IPS-18c (cell line): ENCODE measurements around the gene LYSMD2.

Experiments
- H3K4me3 ChIP-seq: 2 replicates; pipeline ENCODE4 v1.7.0; 2013; ENCODE audit warnings: low read depth, mild to moderate bottlenecking, low read length, moderate library complexity; ENCODE audit not compliant: insufficient read depth
- H3K9me3 ChIP-seq: one replicate; pipeline ENCODE4 v1.6.1; 2013; ENCODE audit warnings: mild to moderate bottlenecking, low read length, moderate library complexity; ENCODE audit not compliant: control insufficient read depth, insufficient read depth

Gene LYSMD2

GRCh38 chr15:51731549-51732267 is 5.7 kb downstream of the LYSMD2 start:
- Histone ChIP-seq H3K9me3 (no peaks in the 10 kb centered on the region), H3K4me3 (no peak overlapping the region)

- H3K4me3 ChIP-seq = no peak overlapping the region
- no peaks in the 10 kb centered on the region for H3K9me3 ChIP-seq
These were observed 10.1 kb downstream of the LYSMD2 start for GRCh38 chr15:51727141-51727897.

DNA sequence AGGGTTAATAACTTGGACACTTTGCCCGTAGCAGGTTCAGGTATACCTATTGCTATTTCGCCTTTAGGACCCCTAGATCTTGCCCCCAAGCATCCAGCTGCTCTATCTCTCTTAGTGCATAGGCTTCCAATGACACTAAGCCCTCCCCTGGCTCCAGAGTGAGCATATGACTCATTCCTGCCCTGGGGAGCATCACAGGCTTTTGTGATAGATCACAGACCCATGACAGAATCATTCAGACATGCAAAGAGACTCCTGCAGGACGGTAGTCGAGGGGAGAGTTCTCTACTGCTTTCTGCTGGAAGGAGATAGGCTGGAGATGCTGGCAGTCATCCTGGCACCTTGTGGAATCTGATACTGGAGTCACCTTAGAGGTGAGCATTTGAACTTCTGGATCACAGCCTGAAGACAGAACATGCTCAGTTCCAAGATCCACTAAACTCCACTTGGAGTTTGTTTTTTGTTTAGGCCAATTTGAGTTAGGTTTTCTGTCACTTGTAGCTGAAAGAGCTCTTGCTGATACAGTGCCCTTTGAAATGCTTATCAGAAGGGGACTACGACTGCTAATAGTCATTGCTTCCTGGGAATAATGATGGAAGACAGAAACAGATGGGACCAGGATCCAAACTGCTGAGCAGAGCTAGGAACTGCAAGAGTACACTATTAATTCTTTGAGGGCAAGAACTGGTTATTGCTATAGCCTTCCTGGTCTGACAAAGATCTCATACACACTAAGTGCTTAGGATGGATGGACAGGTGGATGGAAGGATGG is 11.0 kb downstream of the LYSMD2 start:
- H3K9me3 ChIP-seq = no peaks in the 10 kb centered on the region
- no peak overlapping the region for H3K4me3 ChIP-seq

DNA sequence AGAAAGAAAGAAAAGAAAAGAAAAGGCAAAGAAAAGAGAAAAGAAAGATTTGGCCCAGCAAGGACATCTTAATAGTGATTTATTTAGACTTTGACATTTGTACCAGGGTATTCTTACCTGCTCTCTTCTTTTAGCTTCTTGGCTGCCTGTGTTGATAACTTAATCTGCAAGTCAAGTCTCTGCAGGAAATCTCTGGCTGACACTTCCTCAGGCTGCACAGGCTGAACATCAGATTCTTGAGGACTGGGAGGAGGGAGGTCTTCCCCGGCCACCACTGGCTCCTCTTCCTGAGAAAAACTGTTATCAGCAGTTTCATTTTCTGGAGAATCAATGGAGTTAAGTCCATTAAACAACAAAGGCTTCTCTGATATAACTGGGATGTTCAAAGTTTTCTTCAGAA is 12.8 kb downstream of the LYSMD2 start:
- H3K4me3 ChIP-seq = no peak overlapping the region

DNA sequence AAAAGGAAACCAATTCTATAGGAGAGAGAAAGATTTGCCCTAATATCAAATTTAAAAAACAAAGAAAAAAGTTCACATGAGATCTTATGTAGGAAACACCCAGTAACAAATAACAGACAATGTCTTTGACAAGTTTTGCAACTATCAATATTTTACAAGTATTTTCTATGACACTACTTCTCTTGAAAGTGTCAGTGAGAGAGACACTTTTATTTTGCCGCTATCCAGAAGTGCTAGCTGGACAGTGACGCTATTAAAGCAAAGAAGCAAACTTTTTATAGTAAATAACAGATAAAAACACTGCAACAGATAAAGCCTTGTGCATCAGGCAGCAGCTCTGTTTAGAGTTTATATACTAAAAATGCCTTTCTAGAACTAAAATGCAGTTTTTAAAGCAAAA is 13.3 kb downstream of the LYSMD2 start:
- Histone ChIP-seq H3K9me3 (no peaks in the 10 kb centered on the region), H3K4me3 (no peak overlapping the region)

More for the DNA sequence above, 12.8 kb downstream of the LYSMD2 start:
- H3K9me3 ChIP-seq = no peaks in the 10 kb centered on the region

DNA sequence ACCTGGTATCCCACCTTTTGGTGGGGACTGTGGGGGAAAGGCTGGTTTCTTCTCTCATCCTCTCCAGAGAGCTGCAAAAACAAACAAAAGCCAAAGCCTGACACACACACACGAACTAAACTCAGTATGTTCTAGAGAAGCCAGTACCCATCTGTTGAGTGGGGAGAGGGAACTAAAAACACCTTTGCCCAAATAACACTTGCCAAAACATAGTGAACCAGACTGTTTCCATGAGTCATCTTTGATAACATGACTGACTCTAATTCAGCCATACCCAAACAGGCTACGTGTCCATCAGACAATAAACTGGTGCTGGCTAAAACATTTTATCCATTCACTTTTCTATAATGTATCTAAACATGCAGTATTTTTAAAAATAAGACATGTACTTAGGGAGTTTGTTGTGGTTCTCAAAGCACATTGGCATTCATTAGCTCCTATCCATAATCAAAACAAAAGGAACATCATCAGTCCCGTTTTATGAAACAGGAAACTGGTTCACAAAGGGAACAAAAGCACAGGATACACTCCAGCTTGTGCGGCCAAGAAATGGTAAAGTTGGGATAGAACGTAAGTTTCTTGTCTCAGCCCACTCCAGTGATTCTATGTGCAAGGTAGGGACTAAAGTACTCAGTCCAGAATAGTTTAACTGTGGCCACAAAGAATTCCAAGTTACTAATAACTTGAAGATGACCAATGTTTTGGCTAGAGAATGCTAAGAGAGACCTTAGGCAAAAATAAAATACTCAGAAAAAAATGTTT is 16.1 kb downstream of the LYSMD2 start:
- no peaks in the 10 kb centered on the region for H3K9me3 ChIP-seq
- no peak overlapping the region for H3K4me3 ChIP-seq

DNA sequence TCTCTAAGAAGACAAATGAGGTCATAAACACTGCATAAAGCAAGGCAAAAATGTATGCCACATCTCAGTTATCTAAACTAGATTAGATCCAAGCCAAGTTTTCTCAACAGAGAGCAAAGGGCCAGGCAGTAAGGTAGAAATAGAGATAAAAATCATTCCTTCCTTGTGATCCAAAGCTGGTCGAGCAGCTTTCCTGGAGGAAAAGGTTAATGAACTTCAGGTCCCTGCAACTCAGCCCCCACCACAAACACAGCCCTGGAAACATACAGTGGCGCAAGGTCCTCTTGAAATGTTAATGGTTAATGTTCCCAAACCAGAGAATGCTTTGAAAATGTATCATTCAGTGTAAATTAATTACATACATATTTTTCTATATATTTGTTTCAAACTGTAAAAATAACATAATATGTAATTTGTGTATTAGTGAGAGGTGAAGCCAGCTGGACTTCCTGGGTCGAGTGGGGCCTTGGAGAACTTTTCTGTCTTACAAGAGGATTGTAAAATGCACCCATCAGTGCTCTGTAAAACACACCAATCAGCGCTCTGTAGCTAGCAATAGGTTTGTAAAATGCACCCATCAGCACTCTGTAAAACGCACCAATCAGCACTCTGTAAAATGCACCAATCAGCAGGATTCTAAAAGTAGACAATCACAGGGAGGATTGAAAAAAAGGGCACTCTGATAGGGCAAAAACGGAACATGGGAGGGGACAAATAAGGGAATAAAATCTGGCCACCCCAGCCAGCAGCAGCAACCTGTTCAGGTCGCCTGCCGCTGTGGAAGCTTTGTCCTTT is 17.1 kb downstream of the LYSMD2 start:
- no peak overlapping the region for H3K4me3 ChIP-seq
- H3K9me3 ChIP-seq = no peaks in the 10 kb centered on the region

DNA sequence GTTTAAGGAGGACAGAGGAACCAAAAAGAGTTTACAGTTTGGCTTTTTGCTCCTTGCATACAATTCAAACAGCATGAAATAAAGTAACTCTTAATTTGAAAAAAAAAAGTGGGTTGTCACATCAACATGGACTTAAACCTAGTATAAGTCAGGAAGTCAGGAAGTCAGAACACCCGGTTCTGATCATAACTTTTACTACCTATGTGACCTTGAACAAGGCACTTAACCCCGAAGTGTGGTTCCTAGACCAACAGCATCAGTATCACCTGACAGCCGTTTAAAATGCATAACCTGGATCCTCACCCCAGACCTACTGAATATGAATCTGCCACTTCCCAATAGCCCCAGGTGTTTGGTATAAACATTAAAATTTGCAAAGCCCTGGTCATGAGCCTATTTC is 18.7 kb downstream of the LYSMD2 start:
- Histone ChIP-seq H3K4me3 (no peak overlapping the region), H3K9me3 (no peaks in the 10 kb centered on the region)

- no peaks in the 10 kb centered on the region for H3K9me3 ChIP-seq
- no peak overlapping the region for H3K4me3 ChIP-seq
These were observed 19.2 kb downstream of the LYSMD2 start for GRCh38 chr15:51718219-51718618.

DNA sequence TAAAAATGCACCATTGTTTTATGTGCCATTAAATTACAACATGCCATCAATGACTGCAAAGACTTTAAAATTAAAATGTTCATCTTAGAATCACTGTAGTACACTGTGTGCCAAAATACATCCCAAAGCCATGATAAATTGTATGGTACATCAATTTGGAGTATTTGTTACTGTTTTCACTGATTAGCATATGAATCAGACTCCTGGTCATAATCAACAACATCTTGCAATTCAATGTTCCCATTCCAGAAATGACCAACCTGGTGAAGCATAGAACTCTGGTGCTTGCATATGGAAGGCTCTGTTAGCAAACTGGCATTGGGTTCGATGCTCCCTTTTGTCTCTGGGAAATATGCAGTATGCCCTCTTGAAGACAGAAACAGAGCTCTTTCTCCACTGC is 22.5 kb downstream of the LYSMD2 start:
- no peak overlapping the region for H3K4me3 ChIP-seq
- H3K9me3 ChIP-seq = no peaks in the 10 kb centered on the region

GRCh38 chr15:51714162-51714561 is 23.3 kb downstream of the LYSMD2 start:
- Histone ChIP-seq H3K4me3 (no peak overlapping the region), H3K9me3 (no peaks in the 10 kb centered on the region)

GRCh38 chr15:51709031-51709430 is 28.4 kb downstream of the LYSMD2 start:
- Histone ChIP-seq H3K4me3 (no peak overlapping the region), H3K9me3 (no peaks in the 10 kb centered on the region)

GRCh38 chr15:51708013-51708412 is 29.4 kb downstream of the LYSMD2 start:
- H3K9me3 ChIP-seq = no peaks in the 10 kb centered on the region

GRCh38 chr15:51706926-51707608 is 30.4 kb downstream of the LYSMD2 start:
- no peak overlapping the region for H3K4me3 ChIP-seq
- no peaks in the 10 kb centered on the region for H3K9me3 ChIP-seq

More at GRCh38 chr15:51708013-51708412, 29.4 kb downstream of the LYSMD2 start:
- H3K4me3 ChIP-seq = no peak overlapping the region

GRCh38 chr15:51706291-51706690 is 31.2 kb downstream of the LYSMD2 start:
- no peak overlapping the region for H3K4me3 ChIP-seq
- no peaks in the 10 kb centered on the region for H3K9me3 ChIP-seq

DNA sequence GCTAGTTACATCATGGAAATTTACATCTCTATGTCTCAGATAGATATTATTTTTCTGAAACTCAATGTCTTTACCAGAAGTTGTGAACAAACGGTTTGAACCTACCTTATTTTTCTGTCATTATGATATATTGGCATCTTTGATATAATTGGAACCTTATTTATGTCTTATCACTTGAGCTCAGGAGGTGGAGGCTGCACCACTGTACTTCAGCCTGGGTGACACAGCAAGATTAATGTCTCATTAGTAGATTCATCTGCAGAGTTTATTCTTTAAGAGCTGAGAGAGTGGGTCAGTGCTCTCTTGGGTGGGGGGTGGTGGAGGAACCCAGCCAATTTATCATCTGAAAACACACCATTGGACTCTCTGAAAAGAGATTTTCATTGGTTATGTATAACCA is 34.7 kb downstream of the LYSMD2 start:
- Histone ChIP-seq H3K9me3 (no peaks in the 10 kb centered on the region), H3K4me3 (no peak overlapping the region)
